ENCODE results near the gene CISTR.

CISTR gene

GRCh38 chr12:53737093-53737808 lies 14.5 kb downstream of the CISTR start:
- ATAC-seq (replicated peaks; ENCODE audit: extremely low read depth, poor library complexity, severe bottlenecking) (no peak), DNase-seq (ENCODE audit: low spot score in 2 of 2) (no peak)
- peaks cover 11% of the 10 kb centered on the region for H3K4me1 Mint-ChIP-seq
- H3K27ac Mint-ChIP-seq (ENCODE audit: low read depth): no peak overlapping the region
- no peaks in the 10 kb centered on the region for H3K9me3 Mint-ChIP-seq
- no peak overlapping the region for H3K4me3 Mint-ChIP-seq
- peaks cover 55% of the 10 kb centered on the region for H3K27me3 Mint-ChIP-seq
- no peaks in the 10 kb centered on the region for H3K36me3 Mint-ChIP-seq (ENCODE audit: insufficient read depth)

- Mint-ChIP-seq H3K9me3 (no peaks in the 10 kb centered on the region), H3K27me3 (peaks cover 52% of the 10 kb centered on the region)
- no peak for ATAC-seq (replicated peaks; ENCODE audit: extremely low read depth, poor library complexity, severe bottlenecking)
These were observed 15.2 kb downstream of the CISTR start for GRCh38 chr12:53736592-53736991.

GRCh38 chr12:53735556-53735955 lies 16.2 kb downstream of the CISTR start:
- no peak overlapping the region for H3K27ac Mint-ChIP-seq (ENCODE audit: low read depth)

More at GRCh38 chr12:53736592-53736991, 15.2 kb downstream of the CISTR start:
- H3K4me3 Mint-ChIP-seq: no peak overlapping the region
- peaks cover 11% of the 10 kb centered on the region for H3K4me1 Mint-ChIP-seq
- no peak overlapping the region for H3K27ac Mint-ChIP-seq (ENCODE audit: low read depth)
- no peak for DNase-seq (ENCODE audit: low spot score in 2 of 2)
- H3K36me3 Mint-ChIP-seq (ENCODE audit: insufficient read depth): no peaks in the 10 kb centered on the region

GRCh38 chr12:53734425-53734824 lies 17.4 kb downstream of the CISTR start:
- Mint-ChIP-seq H3K4me3 (no peak overlapping the region), H3K4me1 (peaks cover 9% of the 10 kb centered on the region), H3K9me3 (no peaks in the 10 kb centered on the region), H3K27me3 (peaks cover 50% of the 10 kb centered on the region), H3K27ac (ENCODE audit: low read depth) (no peak overlapping the region), H3K36me3 (ENCODE audit: insufficient read depth) (peaks cover 2% of the 10 kb centered on the region)
- ATAC-seq (replicated peaks; ENCODE audit: extremely low read depth, poor library complexity, severe bottlenecking) (no peak), DNase-seq (ENCODE audit: low spot score in 2 of 2) (no peak)

More at GRCh38 chr12:53735556-53735955, 16.2 kb downstream of the CISTR start:
- Mint-ChIP-seq H3K9me3 (no peaks in the 10 kb centered on the region), H3K4me1 (peaks cover 11% of the 10 kb centered on the region), H3K36me3 (ENCODE audit: insufficient read depth) (no peaks in the 10 kb centered on the region), H3K4me3 (no peak overlapping the region), H3K27me3 (peaks cover 52% of the 10 kb centered on the region)
- ATAC-seq (replicated peaks; ENCODE audit: extremely low read depth, poor library complexity, severe bottlenecking): no peak
- no peak for DNase-seq (ENCODE audit: low spot score in 2 of 2)

GRCh38 chr12:53733807-53734200 lies 18.0 kb downstream of the CISTR start:
- Mint-ChIP-seq H3K36me3 (ENCODE audit: insufficient read depth) (peaks cover 2% of the 10 kb centered on the region), H3K27me3 (peaks cover 44% of the 10 kb centered on the region), H3K4me1 (peaks cover 3% of the 10 kb centered on the region), H3K27ac (ENCODE audit: low read depth) (no peak overlapping the region), H3K4me3 (no peak overlapping the region), H3K9me3 (no peaks in the 10 kb centered on the region)
- no peak for ATAC-seq (replicated peaks; ENCODE audit: extremely low read depth, poor library complexity, severe bottlenecking)
- DNase-seq (ENCODE audit: low spot score in 2 of 2): no peak

- H3K4me1 Mint-ChIP-seq: peaks cover under 1% of the 10 kb centered on the region
- no peak for DNase-seq (ENCODE audit: low spot score in 2 of 2)
- no peak overlapping the region for H3K27ac Mint-ChIP-seq (ENCODE audit: low read depth)
- ATAC-seq (replicated peaks; ENCODE audit: extremely low read depth, poor library complexity, severe bottlenecking): no peak
- no peak overlapping the region for H3K4me3 Mint-ChIP-seq
- peaks cover 2% of the 10 kb centered on the region for H3K36me3 Mint-ChIP-seq (ENCODE audit: insufficient read depth)
- H3K9me3 Mint-ChIP-seq: no peaks in the 10 kb centered on the region
- H3K27me3 Mint-ChIP-seq: peaks cover 38% of the 10 kb centered on the region
These were observed 18.6 kb downstream of the CISTR start for GRCh38 chr12:53733051-53733806.

- Mint-ChIP-seq H3K36me3 (ENCODE audit: insufficient read depth) (peaks cover 8% of the 10 kb centered on the region), H3K27me3 (peaks cover 2% of the 10 kb centered on the region), H3K9me3 (no peaks in the 10 kb centered on the region), H3K4me3 (no peak overlapping the region), H3K4me1 (peaks cover 31% of the 10 kb centered on the region), H3K27ac (ENCODE audit: low read depth) (no peak overlapping the region)
- ATAC-seq (replicated peaks; ENCODE audit: extremely low read depth, poor library complexity, severe bottlenecking) (no peak), DNase-seq (ENCODE audit: low spot score in 2 of 2) (no peak)
These were observed 22.1 kb downstream of the CISTR start for GRCh38 chr12:53729644-53730043.

- Mint-ChIP-seq H3K27ac (ENCODE audit: low read depth) (peak overlapping the region; percentile 64), H3K36me3 (ENCODE audit: insufficient read depth) (peaks cover 14% of the 10 kb centered on the region), H3K4me1 (peaks cover 31% of the 10 kb centered on the region), H3K27me3 (no peaks in the 10 kb centered on the region), H3K4me3 (peak overlapping the region; percentile 87), H3K9me3 (no peaks in the 10 kb centered on the region)
- DNase-seq (ENCODE audit: low spot score in 2 of 2) (no peak), ATAC-seq (replicated peaks; ENCODE audit: extremely low read depth, poor library complexity, severe bottlenecking) (no peak)
These were observed 23.6 kb downstream of the CISTR start for GRCh38 chr12:53728206-53728605.

GRCh38 chr12:53727310-53728041 lies 24.3 kb downstream of the CISTR start, which contains the start of gene CALCOCO1:
Gene CALCOCO1, minus strand, starts transcription at chr12:53727452. Its CDS starts 2,210 bp downstream, at chr12:53725242.
- Mint-ChIP-seq H3K4me3 (peak within 1 kb of the TSS; percentile 87), H3K27ac (ENCODE audit: low read depth) (peak within 1 kb of the TSS; percentile 64), H3K36me3 (ENCODE audit: insufficient read depth) (peaks cover 19% of the 10 kb centered on the region), H3K4me1 (peaks cover 31% of the 10 kb centered on the region), H3K27me3 (no peaks in the 10 kb centered on the region), H3K9me3 (no peaks in the 10 kb centered on the region)
- DNase-seq (ENCODE audit: low spot score in 2 of 2) (peak; percentile 91 to 97), ATAC-seq (replicated peaks; ENCODE audit: extremely low read depth, poor library complexity, severe bottlenecking) (peak; percentile 99)

GRCh38 chr12:53726946-53727309 lies 24.9 kb downstream of the CISTR start:
- no peak for ATAC-seq (replicated peaks; ENCODE audit: extremely low read depth, poor library complexity, severe bottlenecking)
- peak overlapping the region; percentile 64 for H3K27ac Mint-ChIP-seq (ENCODE audit: low read depth)
- H3K4me3 Mint-ChIP-seq: peak overlapping the region; percentile 87
- no peak for DNase-seq (ENCODE audit: low spot score in 2 of 2)
- peaks cover 24% of the 10 kb centered on the region for H3K36me3 Mint-ChIP-seq (ENCODE audit: insufficient read depth)
- no peaks in the 10 kb centered on the region for H3K9me3 Mint-ChIP-seq
- no peaks in the 10 kb centered on the region for H3K27me3 Mint-ChIP-seq
- peaks cover 31% of the 10 kb centered on the region for H3K4me1 Mint-ChIP-seq

- Mint-ChIP-seq H3K27me3 (no peaks in the 10 kb centered on the region), H3K4me3 (peak overlapping the region; percentile 87)
- ATAC-seq (replicated peaks; ENCODE audit: extremely low read depth, poor library complexity, severe bottlenecking): no peak
These were observed 25.4 kb downstream of the CISTR start for GRCh38 chr12:53726341-53726740.

GRCh38 chr12:53725824-53726223 lies 26.0 kb downstream of the CISTR start:
- Mint-ChIP-seq H3K4me1 (peaks cover 31% of the 10 kb centered on the region), H3K36me3 (ENCODE audit: insufficient read depth) (peaks cover 33% of the 10 kb centered on the region), H3K9me3 (no peaks in the 10 kb centered on the region), H3K4me3 (peak overlapping the region; percentile 87), H3K27me3 (no peaks in the 10 kb centered on the region), H3K27ac (ENCODE audit: low read depth) (no peak overlapping the region)
- DNase-seq (ENCODE audit: low spot score in 2 of 2) (no peak), ATAC-seq (replicated peaks; ENCODE audit: extremely low read depth, poor library complexity, severe bottlenecking) (no peak)

More at GRCh38 chr12:53726341-53726740, 25.4 kb downstream of the CISTR start:
- DNase-seq (ENCODE audit: low spot score in 2 of 2): no peak
- Mint-ChIP-seq H3K4me1 (peaks cover 31% of the 10 kb centered on the region), H3K9me3 (no peaks in the 10 kb centered on the region), H3K27ac (ENCODE audit: low read depth) (no peak overlapping the region), H3K36me3 (ENCODE audit: insufficient read depth) (peaks cover 29% of the 10 kb centered on the region)
